NCI-H82 (cell line): Measurements from ENCODE around the gene ADARB1.
A peak's percentile ranks its signal among the peaks of the same experiment; 100 is the strongest.
"Not testable (repeated sequence)": the region's sequence is repeated elsewhere in the genome, so short reads cannot be mapped to it uniquely, and the experiment has no call there.

ENCODE experiments used
- DNase-seq: peaks from one replicate; lab custom pipeline; 2025; lab: John Stamatoyannopoulos, UW

Gene ADARB1

GRCh38 chr21:45117314-45117713 lies 42.9 kb downstream of the ADARB1 start:
- DNase-seq = no peak

DNA sequence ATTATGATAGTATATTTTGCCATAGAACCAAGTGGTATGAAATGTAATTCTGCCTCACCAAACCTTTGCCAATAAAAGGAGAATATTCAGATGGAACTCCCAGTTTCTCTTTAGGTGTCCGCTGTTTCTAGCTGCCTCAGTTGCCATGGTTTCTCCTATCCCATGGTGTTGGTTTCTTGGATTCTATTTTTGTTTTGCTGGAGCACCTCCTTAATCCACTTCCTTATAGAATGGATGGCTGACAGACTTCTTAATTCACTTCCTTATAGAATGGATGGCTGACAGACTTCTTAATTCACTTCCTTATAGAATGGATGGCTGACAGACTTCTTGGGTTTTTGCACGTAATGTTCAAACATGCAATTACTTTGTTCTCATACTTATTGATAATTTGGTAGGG lies 43.7 kb downstream of the ADARB1 start:
- no peak for DNase-seq

DNA sequence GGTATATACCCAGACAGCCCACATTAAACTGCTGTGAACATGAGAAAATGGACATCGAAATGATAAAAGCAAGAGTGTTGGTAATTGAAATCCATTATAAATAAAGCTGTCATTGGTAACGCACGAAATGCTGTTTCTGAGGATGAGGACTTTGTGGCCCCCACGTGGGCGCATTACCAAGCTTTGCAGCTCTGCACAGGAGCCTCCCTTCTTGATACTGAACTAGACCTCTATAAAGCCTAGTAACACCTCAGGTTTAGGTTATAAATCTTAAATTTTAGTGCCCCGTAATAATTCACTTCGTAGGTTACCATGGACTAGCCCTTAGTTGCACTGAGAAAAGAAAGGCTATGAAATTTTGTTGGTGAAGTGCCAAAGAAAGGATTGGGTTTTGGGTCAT lies 45.4 kb downstream of the ADARB1 start:
- no peak for DNase-seq

DNA sequence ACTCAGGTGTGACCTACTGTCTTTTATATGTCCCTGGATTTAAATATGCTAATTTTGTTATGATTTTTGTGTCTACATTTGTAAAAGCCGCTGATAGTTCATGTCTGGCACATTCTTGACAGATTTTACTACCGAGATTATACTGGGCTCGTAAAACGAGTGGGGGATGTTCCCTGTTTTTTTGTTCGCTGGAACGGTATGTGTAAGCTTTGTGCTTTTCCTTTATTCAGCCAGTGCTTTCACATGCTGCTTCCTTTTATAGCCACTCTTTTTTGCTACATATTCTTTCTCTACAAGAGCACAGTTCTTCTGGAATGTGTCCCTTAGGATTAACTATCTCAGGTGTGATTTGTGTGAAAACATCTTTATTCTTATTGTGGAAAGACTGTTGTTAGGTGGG lies 46.6 kb downstream of the ADARB1 start:
- no peak for DNase-seq

DNA sequence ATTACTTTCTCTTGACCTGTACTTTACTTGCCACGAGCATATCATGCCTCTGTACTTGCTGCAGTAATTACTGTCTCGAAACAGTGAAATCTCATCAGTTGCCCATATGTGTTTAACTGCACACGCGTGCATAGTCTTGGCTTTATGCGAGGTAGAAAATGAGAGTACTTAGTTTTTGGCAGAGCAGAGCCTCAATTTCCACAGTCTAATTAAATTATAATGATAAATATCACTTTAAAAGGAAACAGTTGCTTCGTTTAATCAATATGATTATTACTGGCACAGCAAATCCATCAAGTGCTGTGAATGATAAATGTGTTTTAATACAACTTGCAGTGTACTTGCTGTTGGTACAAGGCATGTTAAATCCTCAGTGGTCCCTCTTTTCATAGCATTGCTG lies 47.6 kb downstream of the ADARB1 start:
- DNase-seq = no peak

DNA sequence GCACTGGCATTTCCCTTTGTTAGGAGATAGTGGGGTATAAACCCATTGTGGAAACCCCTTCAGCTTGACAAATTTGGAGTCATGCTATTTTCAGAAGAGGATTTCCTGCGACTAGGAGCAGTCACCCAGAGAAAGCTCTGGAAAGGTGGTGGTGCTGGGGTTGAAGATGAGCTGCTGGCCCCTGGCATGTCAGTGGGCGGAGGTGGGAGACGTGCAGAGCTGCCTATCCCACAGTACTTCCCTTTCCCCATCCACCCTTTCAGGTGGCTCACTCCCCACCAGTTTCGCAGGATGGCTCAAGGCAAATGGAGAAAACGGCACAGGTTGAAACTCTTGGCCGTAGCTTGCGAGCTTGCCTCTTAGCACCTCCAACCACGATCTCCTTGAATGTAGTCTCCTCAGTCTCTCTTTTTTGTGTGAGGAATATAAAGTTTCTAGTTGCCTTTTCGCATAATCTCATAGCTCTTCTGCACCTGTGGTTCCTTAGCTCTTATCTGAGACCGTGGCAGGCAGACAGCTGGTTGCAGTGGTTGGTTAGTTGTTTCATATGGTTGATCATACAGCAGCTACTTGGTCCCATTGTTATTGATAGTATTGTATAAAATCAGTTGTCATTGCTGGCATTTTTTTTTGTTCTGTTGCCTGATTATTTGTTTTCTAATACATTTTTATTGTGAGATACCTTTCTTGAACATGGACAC lies 48.2 kb downstream of the ADARB1 start:
- DNase-seq = no peak

DNA sequence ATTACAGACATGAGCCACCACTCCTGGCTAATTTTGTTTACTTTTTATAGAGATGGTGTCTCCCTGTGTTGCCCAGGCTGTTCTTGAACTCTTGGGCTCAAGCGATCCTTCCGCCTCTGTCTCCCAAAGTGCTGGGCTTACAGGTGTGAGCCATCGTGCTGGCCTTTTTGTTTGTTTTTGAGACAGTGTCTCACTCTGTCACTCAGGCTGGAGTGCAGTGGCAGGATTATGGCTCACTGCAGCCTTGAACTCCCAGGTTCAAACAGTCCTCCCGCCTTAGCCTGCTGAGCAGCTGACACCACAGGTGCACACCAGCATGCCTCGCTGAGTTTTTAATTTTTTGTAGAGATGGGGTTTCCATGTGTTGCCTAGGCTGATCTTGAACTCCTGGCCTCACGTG lies 49.1 kb downstream of the ADARB1 start:
- DNase-seq = peak; percentile 58

DNA sequence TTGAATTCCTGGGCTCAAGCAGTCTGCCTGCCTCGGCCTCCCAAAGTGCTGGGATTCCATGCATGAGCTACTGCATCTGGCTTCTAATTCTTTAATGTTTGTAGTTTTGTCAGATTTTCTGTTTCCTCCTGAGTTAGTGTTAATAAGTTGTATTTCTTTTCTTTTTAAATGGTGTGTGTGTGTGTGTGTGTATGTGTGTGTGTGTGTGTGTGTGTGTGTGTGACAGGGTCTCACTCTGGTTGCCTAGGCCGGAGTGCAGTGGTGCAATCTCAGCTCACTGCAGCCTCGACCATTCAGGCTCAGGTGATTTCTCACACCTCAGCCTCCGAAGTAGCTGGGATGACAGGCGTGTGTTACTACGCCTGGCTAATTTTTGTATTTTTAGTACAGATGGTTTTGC lies 50.2 kb downstream of the ADARB1 start:
- DNase-seq = no peak

- DNase-seq = peak; percentile 50
These were observed 51.0 kb downstream of the ADARB1 start for GRCh38 chr21:45125357-45125756.

DNA sequence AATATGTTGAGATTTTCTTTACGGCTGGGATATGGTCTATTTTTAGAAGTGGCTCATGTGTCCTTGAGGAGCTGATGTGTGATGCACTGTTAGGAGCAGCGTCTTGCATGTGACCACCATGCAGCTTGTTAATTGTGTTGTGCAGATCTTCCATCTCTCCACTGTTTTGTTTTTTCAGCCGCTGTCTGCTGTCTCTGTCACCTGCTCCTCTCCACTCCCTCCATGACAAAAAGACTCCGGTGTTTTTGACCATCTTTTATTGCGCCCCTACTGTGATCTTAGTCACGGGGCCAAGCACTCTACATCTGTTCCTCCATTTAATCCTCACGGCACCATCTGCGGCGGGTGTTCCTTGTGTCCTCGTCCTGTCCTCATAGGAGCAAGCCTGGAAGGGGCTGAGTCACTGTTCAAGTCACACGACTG lies 51.8 kb downstream of the ADARB1 start:
- peak; percentile 99 for DNase-seq

DNA sequence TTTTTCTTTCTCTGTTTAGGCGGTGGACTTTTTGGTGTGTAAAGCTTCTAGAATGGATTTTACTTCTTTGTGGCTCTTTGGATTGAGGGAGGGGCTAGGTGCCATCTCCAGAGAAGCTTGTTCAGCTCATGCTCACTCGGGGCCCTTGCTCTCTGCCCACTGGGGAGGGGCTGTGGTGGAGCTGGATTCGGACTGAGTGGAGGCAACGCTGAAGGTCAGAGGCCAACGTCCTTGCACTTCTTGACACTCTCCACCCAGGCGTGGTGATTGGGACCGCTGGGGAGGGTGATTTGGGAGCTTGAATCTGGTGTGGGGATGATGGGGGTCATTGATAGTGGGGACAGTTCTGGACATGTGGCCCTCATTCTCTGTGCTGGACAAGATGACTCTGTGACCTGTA lies 52.6 kb downstream of the ADARB1 start:
- DNase-seq = no peak

DNA sequence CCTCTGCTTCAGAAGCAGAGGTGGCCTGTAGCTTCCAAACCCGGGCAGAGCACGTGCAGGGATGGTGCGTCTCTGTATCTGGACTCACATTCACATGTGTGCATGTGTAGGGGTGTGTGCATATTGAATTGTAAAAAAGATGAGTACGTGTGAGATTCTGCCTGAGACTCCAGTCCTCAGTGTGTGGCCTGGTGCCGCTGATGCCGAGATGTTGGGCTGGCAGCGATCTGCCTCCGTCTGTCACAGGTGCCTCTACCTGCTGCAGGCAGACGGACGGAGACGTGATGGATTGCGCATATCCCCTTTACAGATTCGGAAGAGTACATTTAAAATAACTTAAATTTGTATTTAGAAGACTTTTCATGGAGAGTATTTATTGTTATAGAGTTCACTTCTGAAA lies 53.6 kb downstream of the ADARB1 start:
- DNase-seq = no peak

DNA sequence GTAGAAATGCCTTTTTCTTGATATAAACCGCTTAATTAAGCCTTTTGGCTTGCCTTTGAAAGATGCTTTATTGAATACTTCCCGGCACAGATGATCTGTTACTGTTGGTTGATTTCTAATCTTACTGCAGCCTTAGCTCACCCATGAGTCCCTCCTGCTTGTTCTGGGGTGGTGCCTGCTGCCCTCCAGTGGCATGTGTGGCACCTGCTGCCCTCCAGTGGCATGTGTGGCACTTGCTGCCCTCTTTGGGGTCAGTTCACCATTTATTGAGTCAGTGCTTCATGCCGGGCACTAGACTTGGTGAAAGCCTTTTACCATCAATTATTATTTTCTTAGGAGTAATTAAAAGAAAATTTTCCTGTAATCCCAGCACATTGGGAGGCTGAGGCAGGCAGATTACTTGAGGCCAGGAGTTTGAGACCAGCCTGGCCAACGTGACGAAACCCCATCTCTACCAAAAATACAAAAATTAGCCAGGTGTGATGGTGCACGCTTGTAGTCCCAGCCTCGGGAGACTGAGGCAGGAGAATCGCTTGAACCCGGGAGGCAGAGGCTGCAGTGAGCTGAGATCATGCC lies 54.3 kb downstream of the ADARB1 start:
- peak; percentile 87 for DNase-seq

- DNase-seq = no peak
These were observed 55.0 kb downstream of the ADARB1 start for GRCh38 chr21:45129189-45129923.

DNA sequence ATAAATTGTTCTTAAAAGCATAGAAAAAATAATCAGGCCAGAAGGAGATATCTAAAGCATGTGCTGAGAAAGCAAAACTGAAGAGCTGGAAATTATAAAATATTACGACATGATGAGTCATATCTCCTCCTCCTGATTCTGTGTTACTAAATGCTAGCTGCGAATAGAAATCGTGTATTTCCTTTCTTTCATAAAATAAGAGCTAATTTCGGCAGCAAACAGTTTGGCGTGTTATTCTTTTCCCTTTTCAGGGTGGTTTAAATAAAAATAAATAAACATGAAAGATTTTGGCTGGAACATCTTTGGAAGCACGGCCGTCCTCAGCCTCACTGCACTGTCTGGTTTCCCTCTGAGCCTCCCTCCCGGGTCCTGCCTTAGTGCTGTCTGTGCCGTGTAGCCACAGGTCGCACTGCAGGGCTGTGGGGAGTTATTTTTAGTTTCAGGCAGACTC lies 56.0 kb downstream of the ADARB1 start:
- no peak for DNase-seq

DNA sequence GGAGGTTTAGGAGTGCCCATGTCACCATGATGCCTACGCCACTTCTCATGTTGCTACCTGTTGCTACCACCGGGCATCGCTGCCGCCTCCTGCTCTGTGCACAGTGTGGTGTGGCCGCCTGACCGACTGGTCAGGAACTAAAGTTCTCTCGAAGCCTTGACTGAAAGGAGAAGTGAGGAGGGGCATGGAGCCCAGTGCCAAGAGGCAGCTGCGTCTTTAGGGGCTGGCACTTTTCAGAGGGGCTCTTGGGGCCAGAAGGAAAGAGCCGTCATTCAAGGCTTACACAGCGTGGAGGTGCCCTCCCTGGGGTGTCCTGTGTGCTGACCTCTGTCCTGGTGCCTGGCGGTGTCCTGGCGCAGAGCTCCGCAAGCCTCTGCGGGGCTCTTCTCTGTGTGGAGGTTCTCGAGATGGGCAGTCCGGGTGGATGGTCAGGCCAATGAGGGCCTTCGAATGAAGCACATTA lies 57.2 kb downstream of the ADARB1 start:
- no peak for DNase-seq

GRCh38 chr21:45132841-45133573 lies 58.6 kb downstream of the ADARB1 start:
- no peak for DNase-seq

- DNase-seq = not testable (repeated sequence)
These were observed 59.3 kb downstream of the ADARB1 start for GRCh38 chr21:45133574-45134278.

DNA sequence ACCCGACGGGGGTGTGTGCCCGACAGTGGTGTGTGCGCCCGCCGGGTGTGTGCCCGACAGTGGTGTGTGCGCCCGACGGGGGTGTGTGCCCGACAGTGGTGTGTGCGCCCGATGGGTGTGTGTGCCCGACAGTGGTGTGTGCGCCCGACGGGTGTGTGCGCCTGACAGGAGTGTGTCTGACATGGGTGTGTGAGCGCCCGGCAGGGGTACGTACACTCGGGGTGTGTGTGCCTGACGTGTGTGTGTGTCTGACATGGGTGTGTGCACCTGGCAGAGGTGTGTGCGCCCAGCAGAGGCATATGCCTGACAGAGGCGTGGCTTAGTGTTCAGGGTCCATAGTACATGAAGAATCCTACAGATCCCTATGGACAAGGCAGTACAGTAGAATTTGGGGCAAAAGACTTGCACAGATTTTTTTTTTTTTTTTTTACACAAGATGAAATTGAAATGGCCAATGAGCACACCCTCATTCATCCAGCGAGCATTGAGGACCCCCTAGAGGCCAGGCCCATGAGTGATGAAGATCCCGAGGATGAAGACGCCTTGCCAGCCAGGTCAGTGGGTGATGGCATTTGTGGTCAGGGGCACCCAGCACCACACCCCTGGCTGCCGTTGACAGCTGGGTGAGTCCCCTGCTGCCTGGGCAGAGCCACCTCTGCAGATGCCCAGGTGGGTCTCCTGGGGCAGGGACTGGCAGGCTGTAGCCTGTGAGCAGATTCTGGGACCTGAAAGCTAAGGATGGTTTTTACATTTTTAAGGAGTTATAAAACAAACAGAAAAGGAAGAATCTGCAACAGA lies 60.1 kb downstream of the ADARB1 start:
- no peak for DNase-seq

GRCh38 chr21:45135122-45135521 lies 60.7 kb downstream of the ADARB1 start:
- DNase-seq = no peak

DNA sequence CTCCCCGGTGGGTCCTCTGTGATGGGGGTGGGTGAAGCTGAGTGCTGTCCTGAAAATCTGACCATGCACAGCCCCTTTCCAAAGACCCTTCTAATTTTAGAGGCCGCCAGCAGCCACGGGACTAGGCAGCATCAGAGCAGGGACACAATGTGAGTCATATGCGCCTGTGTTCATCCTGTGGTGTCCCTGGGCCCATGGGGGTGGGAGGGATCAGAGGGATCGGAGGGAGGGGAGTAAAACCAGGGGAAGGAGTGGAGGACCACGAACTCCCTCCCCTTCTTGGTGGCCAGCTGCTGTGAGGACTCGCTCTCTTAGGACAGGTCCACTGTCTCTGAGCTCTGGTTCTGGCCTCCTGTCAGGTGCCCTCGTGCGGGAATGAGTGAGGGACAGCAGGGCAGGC lies 61.5 kb downstream of the ADARB1 start:
- no peak for DNase-seq
